ENCODE results near the gene FAM111A.
A peak's percentile ranks its signal among the peaks of the same experiment; 100 is the strongest.
"Not testable (repeated sequence)": the region's sequence is repeated elsewhere in the genome, so short reads cannot be mapped to it uniquely, and the experiment has no call there.

Gene FAM111A, protein sequence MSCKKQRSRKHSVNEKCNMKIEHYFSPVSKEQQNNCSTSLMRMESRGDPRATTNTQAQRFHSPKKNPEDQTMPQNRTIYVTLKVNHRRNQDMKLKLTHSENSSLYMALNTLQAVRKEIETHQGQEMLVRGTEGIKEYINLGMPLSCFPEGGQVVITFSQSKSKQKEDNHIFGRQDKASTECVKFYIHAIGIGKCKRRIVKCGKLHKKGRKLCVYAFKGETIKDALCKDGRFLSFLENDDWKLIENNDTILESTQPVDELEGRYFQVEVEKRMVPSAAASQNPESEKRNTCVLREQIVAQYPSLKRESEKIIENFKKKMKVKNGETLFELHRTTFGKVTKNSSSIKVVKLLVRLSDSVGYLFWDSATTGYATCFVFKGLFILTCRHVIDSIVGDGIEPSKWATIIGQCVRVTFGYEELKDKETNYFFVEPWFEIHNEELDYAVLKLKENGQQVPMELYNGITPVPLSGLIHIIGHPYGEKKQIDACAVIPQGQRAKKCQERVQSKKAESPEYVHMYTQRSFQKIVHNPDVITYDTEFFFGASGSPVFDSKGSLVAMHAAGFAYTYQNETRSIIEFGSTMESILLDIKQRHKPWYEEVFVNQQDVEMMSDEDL

DNA sequence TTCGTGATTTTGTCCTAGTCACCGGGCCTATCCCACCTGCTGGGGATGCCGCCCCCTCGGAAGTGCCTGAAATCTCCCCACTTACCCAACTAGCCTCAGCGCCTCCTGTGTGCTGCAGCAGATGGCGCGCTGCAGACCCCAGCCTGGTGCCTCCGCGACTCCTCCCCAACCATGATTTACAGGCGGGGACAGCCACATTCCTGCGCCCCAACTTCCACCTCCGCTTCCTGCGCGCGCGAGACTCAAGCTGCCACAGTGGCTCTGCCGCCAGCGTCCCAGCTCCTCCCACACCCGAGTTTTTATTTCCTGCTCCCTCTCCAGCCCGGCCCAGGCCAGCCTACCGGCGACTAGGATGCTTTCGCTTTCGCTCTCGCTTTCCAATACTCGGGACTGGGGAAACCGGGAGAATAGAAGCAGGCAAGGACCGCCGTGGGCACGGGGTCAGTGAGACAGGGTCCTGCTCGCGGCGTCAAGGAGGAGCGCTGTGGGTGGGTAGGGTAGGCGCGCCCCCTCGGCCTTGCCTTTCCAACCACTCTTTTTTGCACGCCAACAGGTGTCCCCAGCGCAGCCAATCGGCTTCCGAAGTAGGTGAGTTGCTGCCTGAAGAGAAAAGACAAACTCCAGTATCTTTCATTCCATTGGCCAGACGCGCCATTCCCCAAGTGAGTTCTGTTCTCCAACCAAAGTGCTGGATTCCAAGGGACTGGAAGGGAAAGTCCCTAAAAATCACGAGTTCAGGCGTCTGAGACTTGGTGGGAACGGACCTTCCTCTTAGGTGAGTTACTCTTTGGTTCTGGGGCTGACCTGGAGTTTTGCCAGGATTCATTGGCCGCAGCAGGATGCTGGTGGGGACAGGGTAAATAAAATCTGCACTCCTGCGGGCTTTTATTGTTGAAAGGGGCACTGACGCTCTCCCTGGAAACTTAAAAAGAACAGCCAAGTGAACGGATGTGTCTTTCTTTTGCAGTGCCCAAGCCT, at the start of gene FAM111A:
TSS of gene FAM111A (plus strand) at position 327 of the 978 bp plus-strand sequence. CDS start 6,017 bp downstream, outside the sequence.
- DNase-seq: peak; percentile 51

DNA sequence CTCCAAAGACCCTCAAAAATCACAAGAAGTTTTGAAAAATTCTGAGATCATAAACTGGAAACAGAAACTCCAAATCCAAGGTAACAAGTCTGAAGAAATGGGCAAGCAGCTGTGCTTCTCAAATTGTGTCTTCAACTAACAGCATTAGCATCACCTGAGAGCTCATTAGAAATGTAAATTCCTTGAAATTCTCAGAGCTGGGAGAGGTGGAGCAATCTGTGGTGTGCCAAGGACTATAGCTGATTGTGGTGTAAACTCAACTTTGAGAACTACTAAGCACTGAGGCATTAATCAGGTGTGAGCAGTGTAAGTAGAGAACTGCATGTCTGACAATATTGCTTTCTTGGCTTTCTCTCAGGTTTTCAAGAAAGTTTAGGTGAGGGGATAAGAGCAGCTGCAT, 49.1 kb upstream of the FAM111A start:
- DNase-seq: not testable (repeated sequence)

DNA sequence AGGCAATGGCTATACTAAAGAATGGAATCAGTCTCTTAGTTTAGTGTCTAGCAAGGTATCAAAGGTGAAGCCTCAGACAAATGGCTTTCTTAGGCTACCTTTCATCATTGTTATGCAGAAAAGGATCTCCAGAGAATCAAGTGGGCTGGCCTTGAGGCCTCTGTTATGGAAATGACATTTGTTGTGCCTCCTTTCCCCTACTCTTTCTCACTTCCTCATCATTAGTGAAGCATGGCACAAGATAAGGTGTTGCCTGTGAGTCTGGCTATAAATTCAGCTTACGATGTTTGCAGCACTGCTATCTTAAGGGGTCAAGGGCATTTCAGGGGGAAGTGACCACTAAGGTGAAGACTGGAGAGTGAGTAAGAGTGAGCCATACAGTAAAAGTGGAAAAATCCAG, 47.4 kb upstream of the FAM111A start:
- DNase-seq: not testable (repeated sequence)

DNA sequence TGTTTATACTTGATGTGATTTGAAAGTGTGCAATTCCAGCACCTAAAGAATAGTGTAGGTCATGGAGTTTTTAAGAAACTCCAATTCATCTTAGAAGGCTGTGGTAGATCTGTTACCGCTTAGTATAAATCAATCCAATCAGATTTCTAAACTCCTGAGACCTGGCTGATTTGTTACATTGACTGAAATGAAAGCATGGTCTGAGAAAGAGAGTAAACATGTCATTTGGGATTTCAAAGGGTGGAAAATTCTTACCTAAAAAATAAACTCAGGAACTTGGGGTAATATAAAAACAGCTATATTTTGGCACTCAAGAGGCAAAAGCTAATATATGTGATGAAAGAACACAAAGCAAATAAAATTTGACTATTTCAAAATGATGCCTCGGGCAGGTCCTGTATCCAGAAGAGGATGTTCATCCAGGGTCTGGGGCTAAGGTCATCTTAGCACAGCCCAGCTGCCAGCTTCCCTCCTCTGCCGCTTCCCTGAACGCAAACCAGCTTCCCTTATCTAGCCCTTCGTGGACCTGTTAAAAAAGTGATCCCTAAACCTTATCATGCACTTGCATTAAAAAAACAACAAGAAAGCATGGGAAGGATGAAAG, 46.6 kb upstream of the FAM111A start:
- not testable (repeated sequence) for DNase-seq

DNA sequence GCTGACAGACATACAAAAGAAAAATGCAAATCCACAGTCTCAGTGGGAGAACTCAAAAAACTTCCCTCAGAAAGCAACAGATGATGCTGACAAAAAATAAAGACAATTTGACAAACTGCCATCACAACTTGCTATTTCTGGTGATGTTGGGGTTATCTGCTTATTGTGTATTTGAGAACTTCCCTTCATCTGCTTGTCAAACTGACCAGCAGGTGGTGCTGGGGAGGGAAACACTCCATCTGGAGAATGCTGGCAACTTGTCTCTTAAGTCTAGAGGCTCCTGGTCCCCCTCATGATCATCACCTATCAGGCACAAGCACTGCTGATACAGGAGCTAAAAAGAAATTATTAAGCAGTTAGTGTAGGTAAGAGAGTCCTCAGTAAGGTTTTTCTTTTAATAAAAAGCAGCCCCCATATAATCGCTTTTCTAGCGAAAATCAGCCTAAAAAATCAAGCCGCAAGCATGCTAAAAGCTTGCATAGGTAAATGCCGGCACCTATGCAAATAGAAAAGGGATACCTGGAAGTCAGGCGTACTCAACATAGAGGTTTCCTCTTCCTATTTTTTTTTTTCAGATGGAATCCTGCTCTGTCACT, 45.4 kb upstream of the FAM111A start:
- DNase-seq: no peak

DNA sequence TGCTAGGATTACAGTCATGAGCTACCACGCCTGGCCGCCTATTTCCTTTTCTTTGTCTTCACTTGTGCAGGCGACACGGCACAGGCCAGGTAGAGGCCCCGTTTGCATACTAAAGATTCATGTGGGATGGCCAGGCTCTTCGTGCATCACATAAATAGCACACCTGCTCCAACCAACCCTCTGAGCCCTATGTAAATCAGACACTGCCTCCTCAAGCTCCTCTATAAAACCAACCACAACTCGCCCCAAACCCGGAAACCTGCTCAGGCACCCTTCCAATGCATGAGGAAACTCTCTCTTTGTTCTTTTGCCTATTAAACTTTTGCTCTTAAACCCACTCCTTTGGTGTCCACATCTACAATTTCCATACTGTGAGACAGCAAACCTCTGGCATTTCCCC, 44.7 kb upstream of the FAM111A start:
- not testable (repeated sequence) for DNase-seq

DNA sequence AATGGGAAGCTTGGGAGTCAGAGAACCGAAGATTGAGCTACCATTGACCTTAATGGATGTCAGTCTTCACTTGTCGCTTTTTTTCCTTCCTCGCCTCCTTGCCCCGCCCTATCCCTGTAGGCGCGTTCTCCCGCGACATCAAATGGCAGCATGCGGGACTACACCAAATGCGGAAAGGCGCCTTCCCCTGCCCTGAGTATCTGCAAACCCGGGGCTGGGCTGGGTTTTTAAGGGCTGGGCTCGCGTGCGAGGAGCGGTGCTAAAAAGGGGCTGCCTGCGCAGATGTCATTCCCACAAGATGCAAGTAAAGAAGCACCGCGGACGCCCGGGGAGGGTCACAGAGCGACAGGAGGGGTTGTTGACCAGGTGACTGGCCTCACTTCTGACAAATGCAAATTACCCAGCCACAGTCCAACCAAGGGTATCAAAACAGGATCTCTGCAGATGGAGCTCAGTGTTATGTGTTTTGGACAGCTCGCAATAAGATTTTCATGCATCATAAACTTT, 40.3 kb upstream of the FAM111A start:
- no peak for DNase-seq

DNA sequence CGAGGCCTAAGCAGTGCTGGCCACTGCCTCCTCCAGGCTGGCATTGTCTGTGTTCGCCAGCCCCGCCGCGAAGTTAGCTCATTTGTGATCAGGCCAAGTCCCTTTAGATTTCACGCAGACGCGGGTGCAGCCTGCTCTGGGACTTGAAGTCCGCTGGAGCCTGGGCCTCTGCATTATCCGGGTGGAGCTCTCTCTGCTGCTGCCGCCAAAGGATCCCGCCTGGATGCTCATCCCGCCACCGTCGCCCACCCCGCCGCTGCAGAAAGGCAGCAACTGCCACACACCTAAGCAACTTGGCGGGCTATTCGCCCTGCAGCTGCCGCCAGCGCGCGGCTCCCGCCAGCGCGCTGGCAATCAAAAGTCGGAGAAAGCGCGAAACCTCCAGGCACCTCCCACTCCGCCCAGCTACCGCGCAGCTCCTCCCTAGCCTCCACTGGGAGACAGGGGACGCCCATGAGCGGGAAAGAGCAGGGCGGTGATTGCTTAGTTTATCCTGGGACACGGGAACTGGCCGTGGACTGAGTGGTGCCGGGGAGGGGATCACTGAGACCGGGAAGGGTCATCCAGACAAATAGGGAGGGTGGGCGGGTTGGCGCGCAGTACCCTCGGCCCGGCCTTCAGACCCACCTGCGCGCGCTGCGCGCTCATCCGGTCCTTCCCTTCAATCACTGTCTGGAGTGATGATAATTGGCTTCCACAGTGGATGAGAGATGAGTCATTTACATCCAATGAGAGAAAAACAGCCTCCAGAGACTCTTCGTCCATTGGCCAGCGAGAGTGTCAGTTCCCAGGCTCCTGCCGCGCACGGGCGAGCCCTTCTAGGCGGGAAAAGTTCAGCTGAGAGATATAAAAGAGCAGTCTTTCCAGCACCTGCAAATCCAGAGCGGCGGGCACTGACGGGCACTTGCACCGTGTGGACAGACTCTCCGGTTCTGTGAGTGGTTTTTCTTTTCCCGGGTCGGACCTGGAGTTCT, 36.0 kb upstream of the FAM111A start, which contains the start of gene FAM111B:
TSS of gene FAM111B (plus strand) at position 875 of the 974 bp plus-strand sequence. CDS start 2,389 bp downstream, outside the sequence.
- peak; percentile 84 for DNase-seq

DNA sequence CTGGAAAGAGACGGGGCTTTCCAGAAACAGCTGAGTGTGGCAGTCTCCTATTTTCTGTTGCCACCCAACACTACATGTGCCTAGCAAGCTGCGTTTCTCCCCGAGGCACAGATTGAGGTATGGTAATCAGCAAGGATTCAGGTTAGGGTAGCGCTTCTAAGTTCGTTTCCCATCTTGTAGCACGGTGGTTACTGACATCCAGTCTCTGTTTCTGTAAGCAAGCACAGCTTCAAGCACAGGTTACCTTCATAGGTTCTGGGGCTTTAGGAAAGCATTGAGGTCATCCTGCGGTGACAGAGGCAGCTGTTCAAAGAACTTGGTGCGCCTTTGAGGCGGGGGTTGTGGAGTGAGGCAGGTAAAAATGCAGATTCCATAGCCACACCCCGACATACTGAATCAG, 34.9 kb upstream of the FAM111A start:
- not testable (repeated sequence) for DNase-seq

DNA sequence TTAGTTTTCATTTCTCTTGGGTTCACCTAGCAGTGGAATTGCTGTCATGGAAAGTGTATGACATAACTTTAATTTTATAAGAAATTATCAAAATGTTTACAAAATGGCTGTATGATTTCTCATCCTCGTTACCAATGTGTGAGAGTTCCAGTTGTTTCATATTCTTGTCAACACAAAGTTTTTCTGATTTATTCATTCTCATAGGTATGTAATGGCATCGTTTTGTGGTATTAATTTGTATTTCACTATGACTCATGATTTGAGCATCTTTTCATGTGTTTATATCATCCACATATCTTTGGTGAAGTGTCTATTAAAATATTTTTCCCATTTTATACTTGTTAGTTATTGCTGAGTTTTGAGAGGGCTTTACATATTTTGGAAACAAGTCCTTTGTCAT, 30.2 kb upstream of the FAM111A start:
- DNase-seq: no peak

DNA sequence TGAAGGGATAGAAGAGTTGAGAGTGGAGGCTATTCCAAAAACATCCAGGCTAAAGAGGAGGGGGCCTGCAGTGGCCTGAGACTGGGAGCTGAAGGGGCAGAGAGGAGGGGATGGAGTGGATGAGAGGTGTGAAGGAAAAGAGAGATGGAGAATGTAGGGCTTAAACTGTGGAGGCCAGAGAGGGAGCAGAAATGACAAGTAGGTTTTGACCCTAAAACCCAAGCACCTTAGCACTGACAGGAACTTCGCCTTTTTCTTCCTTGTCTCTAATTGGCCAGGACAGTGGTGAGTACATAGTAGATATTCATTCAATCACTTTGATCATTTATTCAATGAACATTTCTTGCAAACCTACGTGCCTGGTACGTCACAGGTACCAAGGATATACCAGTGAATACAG, 28.3 kb upstream of the FAM111A start:
- no peak for DNase-seq

DNA sequence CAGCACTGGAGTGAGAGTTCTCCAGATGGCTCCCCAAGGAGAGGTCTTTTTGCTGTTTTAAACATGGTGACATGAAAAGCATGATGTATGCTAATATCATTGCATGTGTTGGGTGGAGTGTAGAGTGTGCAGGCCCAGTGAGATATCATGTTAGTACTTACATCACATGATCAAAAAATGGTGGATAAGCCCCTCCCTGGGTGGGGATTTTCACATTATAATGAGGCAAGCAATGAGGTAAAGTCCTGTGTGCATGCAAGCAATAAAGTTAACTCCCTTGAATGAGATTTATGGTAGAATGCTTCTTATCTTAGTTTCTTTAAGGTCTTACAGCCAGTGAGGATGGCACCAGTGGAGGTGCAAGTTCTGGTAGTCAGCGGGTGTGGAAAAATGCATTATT, 27.1 kb upstream of the FAM111A start:
- no peak for DNase-seq

DNA sequence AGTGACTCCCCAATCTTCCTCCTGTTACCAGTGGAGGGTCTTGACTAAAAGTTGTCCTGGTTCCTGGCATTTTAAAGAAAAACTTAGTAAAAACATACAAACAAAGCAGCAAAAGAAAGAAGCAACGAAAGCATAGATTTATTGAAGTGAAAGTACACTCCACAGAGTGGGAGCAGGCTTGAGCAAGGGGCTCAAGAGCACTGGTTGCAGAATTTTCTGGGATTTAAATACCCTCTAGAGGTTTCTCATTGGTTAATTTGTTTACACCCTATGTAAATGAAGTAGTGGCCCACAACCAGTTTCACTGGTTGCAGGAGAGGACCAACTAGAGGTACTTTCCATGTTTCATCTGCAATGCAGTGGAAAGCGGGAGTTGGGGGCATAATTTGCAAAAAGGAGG, 24.9 kb upstream of the FAM111A start:
- DNase-seq: no peak

DNA sequence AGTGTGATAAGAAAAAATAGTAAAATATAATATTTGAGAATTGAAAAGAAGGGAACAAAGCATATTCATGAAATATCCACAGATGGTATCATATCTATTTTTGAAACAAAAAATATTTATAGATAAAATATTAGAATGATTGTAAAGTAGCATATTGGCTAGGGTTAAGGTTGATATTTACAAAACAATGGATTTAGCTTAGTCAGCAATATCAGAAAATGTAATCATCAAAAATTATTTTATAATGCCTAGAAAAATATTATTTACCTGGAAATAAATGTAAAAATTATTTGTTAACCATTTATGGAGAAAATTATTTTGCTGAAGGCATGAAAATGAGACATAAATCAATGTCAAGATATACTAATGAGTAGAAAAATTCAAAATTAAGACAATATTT, 22.8 kb upstream of the FAM111A start:
- no peak for DNase-seq

DNA sequence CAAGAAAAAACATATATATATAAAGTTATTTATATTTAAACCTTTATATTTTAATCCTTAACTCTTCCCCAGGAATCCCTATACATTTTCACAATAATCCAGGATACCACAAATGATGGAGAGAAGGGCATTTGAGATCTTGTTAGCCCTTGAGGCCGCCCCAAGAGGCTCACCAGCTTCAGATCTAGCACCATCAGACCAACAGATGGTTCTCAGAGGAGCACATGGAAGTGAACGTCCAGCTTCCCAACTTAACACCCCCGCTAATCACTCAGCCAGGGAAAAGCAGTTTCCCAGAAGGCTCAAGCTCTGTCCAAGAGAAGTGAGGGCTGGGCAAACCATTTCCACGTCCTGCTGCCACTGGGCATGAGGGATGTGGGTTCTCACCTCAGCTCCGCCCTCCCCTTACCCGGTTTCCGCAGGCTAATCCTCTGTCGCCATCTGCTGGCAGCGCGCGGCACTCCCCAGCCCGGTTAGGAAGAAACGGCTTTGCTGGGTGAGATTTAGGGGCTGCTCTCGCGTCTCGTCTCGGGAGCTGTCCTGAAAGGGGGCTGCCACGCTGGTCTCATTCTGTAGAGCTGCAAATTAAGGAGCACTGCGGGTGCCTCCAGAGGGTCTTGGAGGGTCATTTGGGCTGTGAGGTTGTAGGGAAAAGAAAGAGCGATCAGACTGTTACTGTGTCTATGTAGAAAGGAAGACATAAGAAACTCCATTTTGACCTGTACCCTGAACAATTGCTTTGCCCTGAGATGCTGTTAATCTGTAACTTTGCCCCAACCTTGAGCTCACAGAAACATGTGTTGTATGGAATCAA, 6.8 kb upstream of the FAM111A start:
- DNase-seq: no peak

DNA sequence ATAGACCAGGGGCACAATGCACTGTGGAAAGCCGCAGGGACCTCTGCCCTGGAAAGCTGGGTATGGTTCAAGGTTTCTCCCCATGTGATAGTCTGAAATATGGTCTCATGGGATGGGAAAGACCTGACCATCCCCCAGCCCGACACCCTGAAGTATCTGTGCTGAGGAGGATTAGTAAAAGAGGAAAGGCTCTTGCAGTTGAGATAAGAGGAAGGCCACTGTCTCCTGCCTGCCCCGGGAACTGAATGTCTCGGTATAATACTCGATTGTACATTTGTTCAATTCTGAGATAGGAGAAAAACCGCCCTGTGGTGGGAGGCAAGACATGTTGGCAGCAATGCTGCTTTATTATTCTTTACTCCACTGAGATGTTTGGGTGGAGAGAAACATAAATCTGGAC, 6.1 kb upstream of the FAM111A start:
- not testable (repeated sequence) for DNase-seq

DNA sequence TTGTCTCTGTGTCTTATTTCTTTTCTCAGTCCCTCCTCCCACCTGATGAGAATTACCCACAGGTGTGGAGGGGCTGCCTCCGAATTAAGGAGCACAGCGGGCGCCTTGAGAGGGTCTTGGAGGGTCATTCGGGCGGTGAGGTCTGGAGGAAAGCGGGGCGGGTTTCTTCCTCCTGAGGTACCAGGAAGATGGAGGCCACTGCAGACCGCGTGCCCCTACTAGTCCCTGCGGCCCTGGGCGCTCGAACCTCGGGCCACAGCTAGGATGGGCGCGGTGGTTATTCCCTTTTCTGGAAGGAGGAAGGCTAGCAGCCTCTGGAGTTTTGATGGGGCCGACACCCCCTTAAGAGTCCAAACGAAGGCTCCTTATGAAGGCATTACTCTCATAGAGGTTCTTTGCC, 5.5 kb upstream of the FAM111A start:
- no peak for DNase-seq

DNA sequence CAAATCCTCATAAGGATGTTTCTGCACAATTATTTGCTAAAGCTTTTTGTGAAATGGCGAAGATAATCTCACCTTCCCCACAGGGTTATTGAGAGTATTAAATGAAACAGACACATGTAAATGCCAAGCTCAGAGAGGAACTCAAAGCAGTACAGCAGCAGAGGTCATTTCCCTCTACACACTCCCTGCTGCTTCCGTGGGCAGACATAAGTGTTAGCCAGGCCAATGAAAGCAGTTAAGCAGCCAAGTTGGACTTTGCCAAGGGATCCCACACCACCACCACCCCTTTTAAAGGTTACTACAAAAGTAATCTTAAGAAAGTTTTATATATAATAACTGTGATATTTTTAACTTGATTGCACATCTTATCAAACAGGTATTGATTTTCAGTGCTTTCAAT, 4.0 kb upstream of the FAM111A start:
- DNase-seq: no peak

DNA sequence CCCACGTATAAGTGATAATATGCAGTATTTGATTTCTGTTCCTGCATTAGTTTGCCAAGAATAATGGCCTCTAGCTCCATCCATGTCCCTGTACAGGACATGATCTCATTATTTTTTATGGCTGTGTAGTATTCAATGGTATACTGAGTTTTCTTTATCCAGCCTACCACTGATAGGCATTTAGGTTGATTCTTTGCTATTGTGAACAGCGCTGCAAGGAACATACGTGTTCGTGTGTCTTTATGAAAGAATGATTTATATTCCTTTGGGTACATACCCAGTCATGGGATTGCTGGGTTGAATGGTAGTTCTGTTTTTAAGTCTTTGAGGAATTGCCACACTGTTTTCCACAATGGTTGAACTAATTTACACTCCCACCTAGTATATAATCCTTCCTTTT, 1.5 kb upstream of the FAM111A start:
- DNase-seq: no peak
